HL-60 (cell line): ENCODE data around the gene TNFRSF8.

Source experiments
- TF ChIP-seq, protein P1 (sequence below): IDR thresholded peaks from one replicate; pipeline ENCODE4 v1.5.1; 2011; ENCODE audit warnings: low read length, control low read depth, inconsistent platforms; ENCODE audit not compliant: insufficient read depth
- TF ChIP-seq, protein P2 (sequence below): IDR thresholded peaks from 2 replicates; pipeline ENCODE4 v1.6.1; 2012; ENCODE audit warnings: low read depth; ENCODE audit not compliant: insufficient replicate concordance

DNA sequence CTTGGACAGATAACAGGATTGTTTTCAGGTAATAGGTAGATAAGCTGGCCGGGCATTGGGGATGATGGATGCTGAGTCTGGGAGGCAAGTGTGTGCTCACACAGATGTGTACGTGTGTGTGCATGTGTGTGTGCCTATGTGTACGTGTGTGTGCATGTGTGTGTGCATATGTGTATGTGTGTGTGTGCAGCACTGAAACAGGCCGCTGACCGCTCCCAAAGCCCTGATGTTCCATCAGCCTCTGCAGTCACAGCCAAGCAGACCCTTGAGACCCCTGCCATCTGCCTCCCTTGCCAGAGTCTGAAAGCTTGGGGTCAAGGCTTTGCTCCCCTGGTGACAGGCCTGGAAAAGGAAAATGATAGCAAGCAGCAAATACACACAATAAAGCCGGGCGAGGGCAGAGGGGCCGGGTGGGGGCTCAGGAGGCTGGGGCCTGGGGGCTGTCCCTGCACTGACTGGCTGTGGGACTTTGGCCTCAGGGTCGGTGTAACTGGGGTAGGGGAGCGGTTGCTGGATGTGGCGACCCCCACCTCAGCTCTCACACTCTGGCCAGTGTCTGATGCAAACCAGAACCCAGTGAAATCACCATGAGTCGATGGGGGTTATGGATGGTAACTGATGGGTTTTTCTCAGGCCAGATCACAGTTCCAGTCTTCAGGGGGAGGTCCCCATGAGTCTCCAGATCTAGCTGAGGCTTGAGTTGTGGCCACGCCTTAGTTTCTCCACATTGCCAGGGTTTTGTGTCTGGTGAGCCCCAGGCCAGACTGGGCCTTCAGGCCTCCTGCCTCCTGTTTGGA, 9.2 kb upstream of the TNFRSF8 start:
- TF ChIP-seq, protein P1, sequence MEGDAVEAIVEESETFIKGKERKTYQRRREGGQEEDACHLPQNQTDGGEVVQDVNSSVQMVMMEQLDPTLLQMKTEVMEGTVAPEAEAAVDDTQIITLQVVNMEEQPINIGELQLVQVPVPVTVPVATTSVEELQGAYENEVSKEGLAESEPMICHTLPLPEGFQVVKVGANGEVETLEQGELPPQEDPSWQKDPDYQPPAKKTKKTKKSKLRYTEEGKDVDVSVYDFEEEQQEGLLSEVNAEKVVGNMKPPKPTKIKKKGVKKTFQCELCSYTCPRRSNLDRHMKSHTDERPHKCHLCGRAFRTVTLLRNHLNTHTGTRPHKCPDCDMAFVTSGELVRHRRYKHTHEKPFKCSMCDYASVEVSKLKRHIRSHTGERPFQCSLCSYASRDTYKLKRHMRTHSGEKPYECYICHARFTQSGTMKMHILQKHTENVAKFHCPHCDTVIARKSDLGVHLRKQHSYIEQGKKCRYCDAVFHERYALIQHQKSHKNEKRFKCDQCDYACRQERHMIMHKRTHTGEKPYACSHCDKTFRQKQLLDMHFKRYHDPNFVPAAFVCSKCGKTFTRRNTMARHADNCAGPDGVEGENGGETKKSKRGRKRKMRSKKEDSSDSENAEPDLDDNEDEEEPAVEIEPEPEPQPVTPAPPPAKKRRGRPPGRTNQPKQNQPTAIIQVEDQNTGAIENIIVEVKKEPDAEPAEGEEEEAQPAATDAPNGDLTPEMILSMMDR: no peak
- TF ChIP-seq, protein P2, sequence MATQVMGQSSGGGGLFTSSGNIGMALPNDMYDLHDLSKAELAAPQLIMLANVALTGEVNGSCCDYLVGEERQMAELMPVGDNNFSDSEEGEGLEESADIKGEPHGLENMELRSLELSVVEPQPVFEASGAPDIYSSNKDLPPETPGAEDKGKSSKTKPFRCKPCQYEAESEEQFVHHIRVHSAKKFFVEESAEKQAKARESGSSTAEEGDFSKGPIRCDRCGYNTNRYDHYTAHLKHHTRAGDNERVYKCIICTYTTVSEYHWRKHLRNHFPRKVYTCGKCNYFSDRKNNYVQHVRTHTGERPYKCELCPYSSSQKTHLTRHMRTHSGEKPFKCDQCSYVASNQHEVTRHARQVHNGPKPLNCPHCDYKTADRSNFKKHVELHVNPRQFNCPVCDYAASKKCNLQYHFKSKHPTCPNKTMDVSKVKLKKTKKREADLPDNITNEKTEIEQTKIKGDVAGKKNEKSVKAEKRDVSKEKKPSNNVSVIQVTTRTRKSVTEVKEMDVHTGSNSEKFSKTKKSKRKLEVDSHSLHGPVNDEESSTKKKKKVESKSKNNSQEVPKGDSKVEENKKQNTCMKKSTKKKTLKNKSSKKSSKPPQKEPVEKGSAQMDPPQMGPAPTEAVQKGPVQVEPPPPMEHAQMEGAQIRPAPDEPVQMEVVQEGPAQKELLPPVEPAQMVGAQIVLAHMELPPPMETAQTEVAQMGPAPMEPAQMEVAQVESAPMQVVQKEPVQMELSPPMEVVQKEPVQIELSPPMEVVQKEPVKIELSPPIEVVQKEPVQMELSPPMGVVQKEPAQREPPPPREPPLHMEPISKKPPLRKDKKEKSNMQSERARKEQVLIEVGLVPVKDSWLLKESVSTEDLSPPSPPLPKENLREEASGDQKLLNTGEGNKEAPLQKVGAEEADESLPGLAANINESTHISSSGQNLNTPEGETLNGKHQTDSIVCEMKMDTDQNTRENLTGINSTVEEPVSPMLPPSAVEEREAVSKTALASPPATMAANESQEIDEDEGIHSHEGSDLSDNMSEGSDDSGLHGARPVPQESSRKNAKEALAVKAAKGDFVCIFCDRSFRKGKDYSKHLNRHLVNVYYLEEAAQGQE: no peak
